ENCODE measurements around the gene CEP290. TPM values are rescaled to one million over a fixed set of nuclear protein-coding genes. Genes with fewer than 3 reads are reported as not detected.

The CEP290 gene
- total RNA-seq, 1 experiment from 2014 or later: 12.8 TPM

GRCh38 chr12:88093573-88093972 lies 48.3 kb downstream of the CEP290 start:
- H3K23ac ChIP-seq (ENCODE audit: insufficient read length, low read depth, low read length): no peak overlapping the region
- no peak overlapping the region for H3K56ac ChIP-seq (ENCODE audit: insufficient read length, low read depth, low read length)
- H3K14ac ChIP-seq (ENCODE audit: insufficient read depth, low read length): no peak overlapping the region
- H4K91ac ChIP-seq (ENCODE audit: insufficient read length, low read depth, low read length): no peak overlapping the region
- no peak overlapping the region for H2BK15ac ChIP-seq (ENCODE audit: low read depth, low read length)
- H3K23me2 ChIP-seq (ENCODE audit: insufficient read length, low read depth, low read length, poor library complexity, severe bottlenecking): no peaks in the 10 kb centered on the region
- no peaks in the 10 kb centered on the region for H3K9me3 Mint-ChIP-seq
- no peaks in the 10 kb centered on the region for H3K27me3 ChIP-seq (ENCODE audit: insufficient read depth, low read length)
- no peaks in the 10 kb centered on the region for H3K27me3 Mint-ChIP-seq (ENCODE audit: low read depth)
- H2BK120ac ChIP-seq (ENCODE audit: low read depth, low read length, poor library complexity, severe bottlenecking): no peak overlapping the region
- DNase-seq: no peak
- H3K9me3 ChIP-seq (ENCODE audit: control insufficient read depth, low read depth, low read length): no peaks in the 10 kb centered on the region
- TF ChIP-seq CTCF (conservative IDR thresholded peaks at IDR 0.05): no peak
- H3K9ac ChIP-seq (ENCODE audit: extremely low read depth, insufficient read length, low read length): no peak overlapping the region
- H2BK12ac ChIP-seq (ENCODE audit: insufficient read length, low read depth, low read length): no peak overlapping the region
- no CpG with 5 or more reads among the region's 4 CpGs for WGBS (ENCODE audit: extremely low coverage, insufficient read length, low lambda C conversion rate)
- no peak overlapping the region for H4K8ac ChIP-seq (replicated peaks; ENCODE audit: insufficient read length, low read depth, low read length)
- no peak overlapping the region for H2BK5ac ChIP-seq (ENCODE audit: insufficient read length, low read length)
- no peaks in the 10 kb centered on the region for H3K4me1 ChIP-seq (ENCODE audit: insufficient read depth, low read length)
- H3K79me2 ChIP-seq (ENCODE audit: insufficient read depth, low read length): no peaks in the 10 kb centered on the region
- no peaks in the 10 kb centered on the region for H3K79me1 ChIP-seq (ENCODE audit: insufficient read depth, low read depth, low read length, poor library complexity, severe bottlenecking)
- no peak overlapping the region for H3T11ph ChIP-seq (ENCODE audit: low read length)
- no peak overlapping the region for H2AK5ac ChIP-seq (ENCODE audit: insufficient read length, low read length)
- no peak overlapping the region for H3K4me2 ChIP-seq (ENCODE audit: insufficient read depth, insufficient read length, low read length)
- H3K18ac ChIP-seq (ENCODE audit: insufficient read length, low read depth, low read length): no peak overlapping the region
- H3K27ac Mint-ChIP-seq: no peak overlapping the region
- H3K36me3 Mint-ChIP-seq (ENCODE audit: insufficient read depth in 1 of 3, low read depth in 3 of 3): peaks cover 0 to 9% (median 7%) of the 10 kb centered on the region in 3 experiments; a peak in 5 of 7 replicates
- no peaks in the 10 kb centered on the region for H3K4me1 Mint-ChIP-seq
- H2BK20ac ChIP-seq (ENCODE audit: low read depth, low read length, poor library complexity, severe bottlenecking): no peak overlapping the region
- no peak overlapping the region for H4K5ac ChIP-seq (ENCODE audit: insufficient read length, low read depth, low read length)
- no peak overlapping the region for H2AFZ ChIP-seq (ENCODE audit: low read length)
- H4K20me1 ChIP-seq (ENCODE audit: control insufficient read depth, insufficient read depth, insufficient read length): no peaks in the 10 kb centered on the region
- H3K27ac ChIP-seq (ENCODE audit: insufficient read length, low read depth, low read length): no peak overlapping the region
- H3K4ac ChIP-seq (ENCODE audit: low read depth, low read length): no peak overlapping the region
- no peak overlapping the region for H3K4me3 Mint-ChIP-seq

Measured in H9 (cell line).